ENCODE measurements around the gene THRB.

The THRB gene

GRCh38 chr3:24512564-24513197, 18.0 kb upstream of the THRB start:
- no peak overlapping the region for H3K4me3 ChIP-seq
- no peak overlapping the region for H3K27ac ChIP-seq
- DNase-seq (ENCODE audit: low spot score) = no peak
- TF ChIP-seq CTCF (IDR thresholded peaks at IDR 0.05) = no peak

GRCh38 chr3:24510030-24510648, 15.5 kb upstream of the THRB start:
- no peak for DNase-seq (ENCODE audit: low spot score)
- no peak for TF ChIP-seq CTCF (IDR thresholded peaks at IDR 0.05)

GRCh38 chr3:24508423-24508839, 13.8 kb upstream of the THRB start:
- Histone ChIP-seq H3K27ac (no peak overlapping the region), H3K4me3 (no peak overlapping the region)
- TF ChIP-seq CTCF (IDR thresholded peaks at IDR 0.05) = no peak
- no peak for DNase-seq (ENCODE audit: low spot score)

More at GRCh38 chr3:24510030-24510648, 15.5 kb upstream of the THRB start:
- Histone ChIP-seq H3K4me3 (no peak overlapping the region), H3K27ac (no peak overlapping the region)

GRCh38 chr3:24507776-24508422, 13.2 kb upstream of the THRB start:
- no peak overlapping the region for H3K4me3 ChIP-seq
- no peak for DNase-seq (ENCODE audit: low spot score)
- no peak overlapping the region for H3K27ac ChIP-seq
- no peak for TF ChIP-seq CTCF (IDR thresholded peaks at IDR 0.05)

GRCh38 chr3:24506966-24507775, 12.5 kb upstream of the THRB start:
- TF ChIP-seq CTCF (IDR thresholded peaks at IDR 0.05) = no peak
- no peak overlapping the region for H3K27ac ChIP-seq
- H3K4me3 ChIP-seq = no peak overlapping the region
- DNase-seq (ENCODE audit: low spot score) = no peak

GRCh38 chr3:24505691-24506550, 11.3 kb upstream of the THRB start:
- H3K27ac ChIP-seq = no peak overlapping the region
- DNase-seq (ENCODE audit: low spot score) = no peak
- no peak overlapping the region for H3K4me3 ChIP-seq
- no peak for TF ChIP-seq CTCF (IDR thresholded peaks at IDR 0.05)

All from coronary artery (tissue), 2 donors.